ENCODE results near the gene SART1.

GRCh38 chr11:65917077-65917433 is 44.5 kb upstream of the SART1 start:
- no peak for TF ChIP-seq CTCF (optimal IDR thresholded peaks at IDR 0.05 in 1 of 3, IDR thresholded peaks at IDR 0.05 in 1 of 3, conservative IDR thresholded peaks at IDR 0.05 in 1 of 3; ENCODE audit: extremely low read depth in 1 of 3, insufficient read depth in 2 of 3, low read length in 3 of 3)
- TF ChIP-seq EZH2 (IDR thresholded peaks at IDR 0.05; ENCODE audit: low read length): no peak
